ENCODE data around the gene PACSIN3. TPM values are rescaled to one million over a fixed set of nuclear protein-coding genes. Genes with fewer than 3 reads are reported as not detected.

The PACSIN3 gene
- total RNA-seq, 1 donor from 2014 or later = 28.6 TPM

- Histone ChIP-seq H3K4me3 (peak overlapping the region; percentile 100), H3K4me1 (peaks cover 39% of the 10 kb centered on the region), H3K27me3 (ENCODE audit: low read depth) (no peaks in the 10 kb centered on the region), H3K27ac (peak overlapping the region; percentile 98), H3K36me3 (peaks cover 34% of the 10 kb centered on the region), H3K9me3 (no peaks in the 10 kb centered on the region)
- TF ChIP-seq CTCF (IDR thresholded peaks at IDR 0.05) = peak; percentile 64
- peak; percentile 80 for ATAC-seq
- intact Hi-C loops (cut with DNase I) = no loop called here
- peak; percentile 71 for DNase-seq
Observed at GRCh38 chr11:47177229-47177845, 8.9 kb downstream of the PACSIN3 start.

- H3K27me3 ChIP-seq (ENCODE audit: low read depth) = no peaks in the 10 kb centered on the region
- no peaks in the 10 kb centered on the region for H3K9me3 ChIP-seq
- ATAC-seq (peak; percentile 97 to 98), DNase-seq (peak; percentile 98)
- H3K4me3 ChIP-seq = peak within 1 kb of the TSS; percentile 100
- TF ChIP-seq CTCF (IDR thresholded peaks at IDR 0.05) = no peak
- H3K27ac ChIP-seq = peak within 1 kb of the TSS; percentile 98
- intact Hi-C loops (cut with DNase I) = no loop called here
- peaks cover 39% of the 10 kb centered on the region for H3K4me1 ChIP-seq
- H3K36me3 ChIP-seq = peaks cover 41% of the 10 kb centered on the region
Observed at GRCh38 chr11:47176328-47177228, 9.7 kb downstream of the PACSIN3 start, which contains the start of gene ARFGAP2. TSS of gene ARFGAP2 (minus strand) at chr11:47176879. CDS start at chr11:47176853, 26 bp downstream.

- Histone ChIP-seq H3K27ac (peak overlapping the region; percentile 98), H3K27me3 (ENCODE audit: low read depth) (no peaks in the 10 kb centered on the region), H3K36me3 (peaks cover 49% of the 10 kb centered on the region), H3K4me1 (peaks cover 39% of the 10 kb centered on the region), H3K9me3 (no peaks in the 10 kb centered on the region), H3K4me3 (peak overlapping the region; percentile 100)
- intact Hi-C loops (cut with DNase I) = no loop called here
- ATAC-seq (no peak), DNase-seq (no peak)
- no peak for TF ChIP-seq CTCF (IDR thresholded peaks at IDR 0.05)
Observed at GRCh38 chr11:47175746-47176327, 10.4 kb downstream of the PACSIN3 start.

- Histone ChIP-seq H3K4me3 (no peak overlapping the region), H3K4me1 (peaks cover 33% of the 10 kb centered on the region), H3K27me3 (ENCODE audit: low read depth) (no peaks in the 10 kb centered on the region), H3K36me3 (peaks cover 75% of the 10 kb centered on the region), H3K9me3 (no peaks in the 10 kb centered on the region), H3K27ac (no peak overlapping the region)
- no peak for ATAC-seq
- intact Hi-C loops (cut with DNase I) = no loop called here
- TF ChIP-seq CTCF (IDR thresholded peaks at IDR 0.05) = no peak
- DNase-seq = no peak
Observed at GRCh38 chr11:47172740-47173336, 13.4 kb downstream of the PACSIN3 start.

- intact Hi-C loops (cut with DNase I) = no loop called here
- Histone ChIP-seq H3K27me3 (ENCODE audit: low read depth) (no peaks in the 10 kb centered on the region), H3K9me3 (no peaks in the 10 kb centered on the region), H3K36me3 (peaks cover 85% of the 10 kb centered on the region), H3K4me1 (peaks cover 27% of the 10 kb centered on the region), H3K4me3 (no peak overlapping the region), H3K27ac (no peak overlapping the region)
- no peak for ATAC-seq
- no peak for TF ChIP-seq CTCF (IDR thresholded peaks at IDR 0.05)
- DNase-seq = no peak
Observed at GRCh38 chr11:47171856-47172255, 14.4 kb downstream of the PACSIN3 start.

Data from lower lobe of right lung (tissue), 2 donors.